Measurements from ENCODE around the gene RIC8B.
A peak's percentile ranks its signal among the peaks of the same experiment; 100 is the strongest.

The RIC8B gene

DNA sequence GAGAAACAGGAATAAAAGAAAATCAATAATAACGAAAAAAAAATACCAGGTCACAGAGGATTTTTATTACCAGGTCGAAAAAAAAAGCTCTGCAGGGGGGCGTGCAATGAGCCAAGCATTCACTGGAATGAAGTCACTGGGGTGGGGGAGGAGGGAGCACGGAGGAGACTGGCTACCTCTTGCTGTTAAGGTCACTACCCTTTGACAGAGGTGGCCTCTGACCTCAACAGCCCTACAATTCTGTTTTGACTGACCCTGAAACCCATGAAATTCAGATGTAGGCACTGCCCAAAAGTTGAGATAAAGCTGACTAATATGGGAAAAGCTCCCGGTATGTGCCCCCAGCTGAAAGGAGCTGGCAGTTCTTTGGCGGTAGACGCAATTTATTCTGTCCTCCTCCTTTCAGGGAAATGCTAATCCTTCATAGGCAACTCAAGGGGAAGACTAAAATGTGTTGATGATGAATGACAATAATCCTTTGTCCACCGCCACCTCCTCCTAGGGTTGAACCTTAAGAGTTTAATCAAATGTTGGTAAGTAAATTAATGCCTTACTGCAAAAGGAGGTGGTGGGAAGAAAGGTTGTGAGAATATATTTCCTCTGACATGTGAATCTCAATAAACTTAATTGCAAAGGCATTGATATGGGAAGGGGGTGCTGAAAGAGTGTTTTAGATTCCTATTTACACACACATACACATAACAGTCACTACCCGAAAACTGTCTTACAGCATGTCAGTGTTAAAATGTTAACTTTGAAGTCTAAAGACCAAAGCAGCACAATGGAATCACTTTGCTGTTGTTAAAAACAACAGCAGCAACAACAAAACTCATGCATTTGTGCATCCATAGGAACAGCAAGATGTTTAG lies 6.3 kb upstream of the RIC8B start:
- TF ChIP-seq POLR2A (IDR thresholded peaks at IDR 0.05; ENCODE audit: low read depth, low read length), result no peak
- DNase-seq (ENCODE audit: insufficient read length, low spot score) (peak; percentile 44), FAIRE-seq (peak; percentile 52)

GRCh38 chr12:106769078-106769477 lies 5.4 kb upstream of the RIC8B start:
- no peak for DNase-seq (ENCODE audit: insufficient read length, low spot score)
- TF ChIP-seq POLR2A (IDR thresholded peaks at IDR 0.05; ENCODE audit: low read depth, low read length), result no peak
- no peak for FAIRE-seq

- no peak for FAIRE-seq
- TF ChIP-seq POLR2A (IDR thresholded peaks at IDR 0.05; ENCODE audit: low read depth, low read length), result no peak
- DNase-seq (ENCODE audit: insufficient read length, low spot score), result no peak
Measured at GRCh38 chr12:106769546-106769945, 4.9 kb upstream of the RIC8B start.

- TF ChIP-seq POLR2A (IDR thresholded peaks at IDR 0.05; ENCODE audit: low read depth, low read length), result no peak
- no peak for FAIRE-seq
- DNase-seq (ENCODE audit: insufficient read length, low spot score), result no peak
Measured at GRCh38 chr12:106771425-106771824, 3.1 kb upstream of the RIC8B start.

GRCh38 chr12:106773286-106774004 lies 1.0 kb upstream of the RIC8B start:
- no peak for FAIRE-seq

DNA sequence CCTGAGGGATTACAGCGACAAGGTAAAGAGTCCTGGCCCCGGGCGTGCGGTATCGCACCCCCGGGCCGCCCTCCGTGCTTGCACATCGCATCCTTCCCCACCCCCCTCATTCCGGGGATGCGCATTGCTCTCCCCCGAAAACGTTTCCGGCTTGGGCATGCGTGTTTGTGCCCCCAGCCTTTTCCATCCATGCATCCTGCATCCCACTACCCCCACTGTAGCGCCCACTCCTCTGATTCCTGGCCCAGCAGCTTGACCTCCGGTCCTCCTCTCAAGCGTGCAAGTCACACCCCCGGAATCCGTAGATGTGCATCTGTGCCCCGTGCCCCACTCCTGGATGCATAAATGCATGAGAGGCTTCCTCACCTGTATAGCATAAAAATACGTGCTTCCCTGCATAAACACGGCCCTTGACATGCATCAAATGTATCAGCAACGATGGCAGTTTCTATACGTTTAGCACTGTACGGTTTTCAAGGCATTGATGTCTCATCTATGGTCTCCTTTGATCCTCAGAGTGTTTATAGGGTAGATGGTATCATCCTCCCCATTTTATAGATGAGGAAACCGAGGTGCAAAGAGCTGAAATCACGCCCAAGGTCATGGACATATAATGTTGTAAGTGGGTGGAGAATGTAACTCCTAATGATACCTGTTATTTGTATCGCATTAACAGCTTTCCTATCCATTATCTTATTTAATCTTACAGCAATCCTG lies 484 bp downstream of the RIC8B start:
- DNase-seq (ENCODE audit: insufficient read length, low spot score) (no peak), FAIRE-seq (no peak)
- no peak for TF ChIP-seq POLR2A (IDR thresholded peaks at IDR 0.05; ENCODE audit: low read depth, low read length)

More at GRCh38 chr12:106773286-106774004, 1.0 kb upstream of the RIC8B start:
- no peak for DNase-seq (ENCODE audit: insufficient read length, low spot score)
- TF ChIP-seq POLR2A (IDR thresholded peaks at IDR 0.05; ENCODE audit: low read depth, low read length), result no peak

- no peak for FAIRE-seq
- DNase-seq (ENCODE audit: insufficient read length, low spot score), result no peak
- TF ChIP-seq POLR2A (IDR thresholded peaks at IDR 0.05; ENCODE audit: low read depth, low read length), result no peak
Measured at GRCh38 chr12:106776897-106777296, 2.4 kb downstream of the RIC8B start.

DNA sequence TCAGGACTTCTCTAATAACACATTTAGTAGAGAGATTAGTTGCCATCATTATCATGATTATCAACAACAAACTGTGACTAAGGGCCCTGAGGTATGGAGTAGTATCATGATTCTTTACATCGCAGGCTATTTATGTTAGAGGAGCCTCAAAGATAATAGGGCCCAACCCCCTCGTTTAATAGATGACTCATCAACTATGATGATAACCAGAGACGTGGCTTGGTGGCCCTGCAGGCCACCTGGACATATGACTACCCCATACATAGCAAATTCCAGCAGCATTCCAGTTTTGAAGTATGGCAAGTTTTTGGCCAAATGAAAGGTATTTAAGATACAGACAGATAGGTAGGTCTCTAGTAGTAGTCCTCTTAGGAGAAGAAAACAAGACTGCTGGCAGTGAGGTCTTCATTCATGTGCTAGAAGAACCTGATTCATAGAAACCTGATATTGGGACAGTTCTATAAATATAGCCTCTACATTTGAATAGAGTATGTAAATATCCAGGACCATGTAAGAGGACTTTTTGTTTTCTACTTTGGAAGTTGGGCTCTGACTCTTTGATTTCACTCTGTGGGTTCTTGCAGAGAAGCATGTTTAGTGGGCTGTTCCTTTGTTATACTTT lies 5.6 kb downstream of the RIC8B start:
- FAIRE-seq (no peak), DNase-seq (ENCODE audit: insufficient read length, low spot score) (no peak)

DNA sequence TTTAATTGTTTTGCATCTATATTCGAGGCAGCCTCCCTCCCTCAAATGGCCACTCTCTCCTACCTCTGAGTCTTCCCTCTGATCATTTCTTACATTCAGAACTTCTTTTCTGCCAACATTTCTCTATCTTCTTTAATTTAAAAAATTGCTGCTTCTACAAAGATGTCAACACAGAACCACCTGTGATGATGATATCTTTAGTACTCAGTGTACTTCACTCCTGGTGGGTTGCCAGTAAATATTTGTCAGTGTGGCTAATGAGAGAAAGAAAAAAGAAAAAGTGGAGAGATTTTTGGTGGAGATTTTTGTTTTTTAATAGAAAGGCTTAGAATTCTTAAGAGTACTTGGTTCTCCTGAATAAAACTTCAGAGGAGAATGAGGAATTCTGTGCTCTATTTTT lies 8.1 kb downstream of the RIC8B start:
- FAIRE-seq, result no peak
- TF ChIP-seq POLR2A (IDR thresholded peaks at IDR 0.05; ENCODE audit: low read depth, low read length), result no peak
- no peak for DNase-seq (ENCODE audit: insufficient read length, low spot score)

More for the DNA sequence above, 5.6 kb downstream of the RIC8B start:
- TF ChIP-seq POLR2A (IDR thresholded peaks at IDR 0.05; ENCODE audit: low read depth, low read length), result no peak

- TF ChIP-seq POLR2A (IDR thresholded peaks at IDR 0.05; ENCODE audit: low read depth, low read length), result no peak
- DNase-seq (ENCODE audit: insufficient read length, low spot score) (no peak), FAIRE-seq (no peak)
Measured at GRCh38 chr12:106783515-106783914, 9.0 kb downstream of the RIC8B start.

DNA sequence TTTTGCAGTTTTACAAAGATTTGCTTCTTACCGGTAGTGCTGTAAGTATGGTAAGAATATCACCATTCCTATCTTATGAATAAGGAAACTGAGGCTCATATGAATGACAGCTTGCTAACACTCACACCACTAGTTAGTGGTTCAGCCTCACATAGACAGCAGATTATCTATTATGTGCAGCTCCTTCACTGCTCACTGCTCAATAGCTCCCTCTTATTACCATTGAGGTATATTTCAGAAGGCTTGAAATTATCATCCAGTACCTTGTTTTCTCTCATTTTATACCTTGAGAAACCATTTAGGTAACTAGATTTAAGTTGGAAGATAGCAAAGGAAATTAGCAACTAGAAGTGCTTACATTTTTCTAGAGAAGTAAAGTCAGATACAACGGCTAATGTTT lies 15.5 kb downstream of the RIC8B start:
- no peak for TF ChIP-seq POLR2A (IDR thresholded peaks at IDR 0.05; ENCODE audit: low read depth, low read length)
- DNase-seq (ENCODE audit: insufficient read length, low spot score) (no peak), FAIRE-seq (peak; percentile 15)

DNA sequence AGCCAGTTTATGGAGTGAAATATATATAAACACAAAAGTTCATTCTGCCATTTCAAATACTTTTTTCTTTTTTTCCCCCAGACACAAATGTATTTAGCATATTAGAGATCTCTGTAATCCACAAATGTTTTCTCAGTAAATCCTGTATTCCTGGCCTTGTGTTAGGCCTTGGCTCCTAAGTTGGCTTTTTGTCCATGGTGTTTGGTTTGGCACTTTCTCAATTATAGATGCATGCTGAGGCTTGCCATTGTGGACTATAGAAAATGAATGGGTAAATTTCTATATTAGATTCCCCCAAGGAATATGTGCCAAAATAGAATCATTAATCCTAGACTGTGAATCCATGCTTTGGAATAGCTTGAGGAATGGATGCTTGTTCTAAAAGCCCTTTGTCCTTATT lies 17.0 kb downstream of the RIC8B start:
- DNase-seq (ENCODE audit: insufficient read length, low spot score) (no peak), FAIRE-seq (no peak)
- TF ChIP-seq POLR2A (IDR thresholded peaks at IDR 0.05; ENCODE audit: low read depth, low read length), result no peak

GRCh38 chr12:106794369-106794768 lies 19.9 kb downstream of the RIC8B start:
- TF ChIP-seq POLR2A (IDR thresholded peaks at IDR 0.05; ENCODE audit: low read depth, low read length), result no peak
- FAIRE-seq (peak; percentile 20), DNase-seq (ENCODE audit: insufficient read length, low spot score) (no peak)

Measured in H54 (cell line).